Brain microvascular endothelial cell (primary cell): ENCODE results near the gene ANKRD40.

ENCODE experiments used
- DNase-seq: peaks from one replicate; pipeline ENCODE4 v3.0.0-alpha.2; 2020
- H3K27ac ChIP-seq: fragments of 250-450 bp; sonication (Bioruptor Pico); 2 replicates; pipeline ENCODE4 v1.5.1; 2020; ENCODE audit warnings: mild to moderate bottlenecking, moderate library complexity
- H3K27me3 ChIP-seq: fragments of 250-450 bp; sonication (Bioruptor Pico); replicated peaks from 2 replicates; pipeline ENCODE4 v1.5.1; 2020; ENCODE audit warnings: mild to moderate bottlenecking
- H3K36me3 ChIP-seq: fragments of 250-450 bp; sonication (Bioruptor Pico); replicated peaks from 2 replicates; pipeline ENCODE4 v1.5.1; 2020; ENCODE audit warnings: mild to moderate bottlenecking
- H3K4me3 ChIP-seq: 2 replicates; pipeline ENCODE4 v1.5.1; 2011; ENCODE audit warnings: low read depth, mild to moderate bottlenecking, control low read depth, low read length, moderate library complexity
- CTCF ChIP-seq: IDR thresholded peaks from 2 replicates; pipeline ENCODE4 v1.5.1; 2011; ENCODE audit warnings: low read depth, mild to moderate bottlenecking, moderate library complexity, low read length, control low read depth, inconsistent platforms; ENCODE audit errors: missing control alignments
- in situ Hi-C: cut with HindIII; loops from 2 replicates; pipeline ENCODE4 v1.10.0; 2017; ENCODE audit warnings: low sequenced_read_pairs, low pct_ligation_motif_present

ANKRD40 gene

GRCh38 chr17:50696365-50696879 is 11.3 kb downstream of the ANKRD40 start:
- Histone ChIP-seq H3K36me3 (peaks cover 39% of the 10 kb centered on the region), H3K4me3 (no peak overlapping the region), H3K27ac (no peak overlapping the region), H3K27me3 (no peaks in the 10 kb centered on the region)
- no peak for TF ChIP-seq CTCF
- DNase-seq, result no peak
- in situ Hi-C loops, result loop anchor here (25.0 kb wide), 1 partner anchor 134 kb away; the partner anchor contains the start of gene CACNA1G

GRCh38 chr17:50693036-50693682 is 14.6 kb downstream of the ANKRD40 start:
- in situ Hi-C loops, result loop anchor here (25.0 kb wide), 1 partner anchor 131 kb away; the partner anchor contains the start of gene CACNA1G
- no peak overlapping the region for H3K27ac ChIP-seq
- peaks cover 23% of the 10 kb centered on the region for H3K36me3 ChIP-seq
- H3K27me3 ChIP-seq, result no peaks in the 10 kb centered on the region
- no peak for DNase-seq
- TF ChIP-seq CTCF, result no peak
- H3K4me3 ChIP-seq, result no peak overlapping the region

- in situ Hi-C loops, result loop anchor here (25.0 kb wide), 1 partner anchor 130 kb away; the partner anchor contains the start of gene CACNA1G
- no peak for TF ChIP-seq CTCF
- DNase-seq, result no peak
- Histone ChIP-seq H3K4me3 (no peak overlapping the region), H3K27ac (no peak overlapping the region), H3K36me3 (peaks cover 20% of the 10 kb centered on the region), H3K27me3 (no peaks in the 10 kb centered on the region)
Measured at GRCh38 chr17:50692448-50693035, 15.2 kb downstream of the ANKRD40 start.

GRCh38 chr17:50691550-50692447 is 15.9 kb downstream of the ANKRD40 start:
- DNase-seq, result no peak
- H3K36me3 ChIP-seq, result peaks cover 15% of the 10 kb centered on the region
- H3K27me3 ChIP-seq, result no peaks in the 10 kb centered on the region
- H3K27ac ChIP-seq, result no peak overlapping the region
- no peak overlapping the region for H3K4me3 ChIP-seq
- in situ Hi-C loops, result loop anchor here (25.0 kb wide), 1 partner anchor 129 kb away; the partner anchor contains the start of gene CACNA1G
- no peak for TF ChIP-seq CTCF

- Histone ChIP-seq H3K36me3 (peaks cover 8% of the 10 kb centered on the region), H3K27me3 (no peaks in the 10 kb centered on the region), H3K4me3 (no peak overlapping the region), H3K27ac (no peak overlapping the region)
- DNase-seq, result no peak
- no peak for TF ChIP-seq CTCF
- in situ Hi-C loops, result loop anchor here (25.0 kb wide), 1 partner anchor 129 kb away; the partner anchor contains the start of gene CACNA1G
Measured at GRCh38 chr17:50690887-50691549, 16.7 kb downstream of the ANKRD40 start.
